Measurements from ENCODE around the gene GREM2. TPM values are rescaled to one million over a fixed set of nuclear protein-coding genes. Genes with fewer than 3 reads are reported as not detected.

GREM2 gene
- total and polyA plus RNA-seq, 2 experiments from 2014 or later, result 0.18 to 0.21 TPM

- TF ChIP-seq CTCF (conservative IDR thresholded peaks at IDR 0.05; ENCODE audit: low read depth in 2 of 2) (no peak), NANOG (IDR thresholded peaks at IDR 0.05; ENCODE audit: borderline replicate concordance) (no peak), JUNB (IDR thresholded peaks at IDR 0.05; ENCODE audit: unreplicated experiment) (no peak), STAT1 (IDR thresholded peaks at IDR 0.05; ENCODE audit: unreplicated experiment) (no peak), EZH2phosphoT487 (IDR thresholded peaks at IDR 0.05; ENCODE audit: unreplicated experiment) (no peak), EZH2 (IDR thresholded peaks at IDR 0.05; ENCODE audit: low read depth, unreplicated experiment) (no peak), REST (IDR thresholded peaks at IDR 0.05; ENCODE audit: unreplicated experiment) (no peak), ETS1 (IDR thresholded peaks at IDR 0.05) (no peak)
Measured at GRCh38 chr1:240465531-240465940, 146.4 kb downstream of the GREM2 start (continued).

GRCh38 chr1:240464099-240464498 is 147.9 kb downstream of the GREM2 start:
- Histone ChIP-seq H3K4me3 (no peak overlapping the region), H4K20me1 (replicated peaks; ENCODE audit: insufficient read depth) (no peaks in the 10 kb centered on the region), H2AFZ (no peak overlapping the region), H3K4me2 (no peak overlapping the region), H3K27ac (ENCODE audit: low read depth) (no peak overlapping the region), H3F3A (replicated peaks; ENCODE audit: low read depth) (no peaks in the 10 kb centered on the region), H3K9me2 (ENCODE audit: insufficient read depth) (no peaks in the 10 kb centered on the region), H3K36me3 (ENCODE audit: insufficient read depth) (no peaks in the 10 kb centered on the region), H3K4me1 (ENCODE audit: insufficient read depth) (no peaks in the 10 kb centered on the region), H3K79me2 (replicated peaks; ENCODE audit: insufficient read depth) (no peaks in the 10 kb centered on the region), H3K27me3 (ENCODE audit: insufficient read depth) (no peaks in the 10 kb centered on the region)
- Mint-ChIP-seq H3K36me3 (ENCODE audit: low read depth) (no peaks in the 10 kb centered on the region), H3K9me3 (no peaks in the 10 kb centered on the region), H3K27me3 (ENCODE audit: insufficient read depth, low read depth, poor library complexity) (no peaks in the 10 kb centered on the region), H3K4me1 (peaks cover 17% of the 10 kb centered on the region), H3K27ac (no peak overlapping the region), H3K4me3 (no peak overlapping the region)
- DNase-seq (ENCODE audit: low spot score) (no peak), ATAC-seq (no peak)
- TF ChIP-seq CREB1 (CRISPR knock-in tag; IDR thresholded peaks at IDR 0.05; ENCODE audit: low read depth) (no peak), STAT1 (IDR thresholded peaks at IDR 0.05; ENCODE audit: unreplicated experiment) (no peak)
